Ovary (tissue), 9 donors: ENCODE data around the gene TCF7L1. TPM values are rescaled to one million over a fixed set of nuclear protein-coding genes. Genes with fewer than 3 reads are reported as not detected.

Experiments used
- DNase-seq, 5 donors: peaks; one replicate each; pipeline ENCODE4 v3.0.0-alpha.2; 2019 to 2020
- H3K27ac ChIP-seq, 2 donors: fragments of 200-600 bp; one replicate each; pipeline versions ENCODE4 v1.5.1 to v1.8.0; 2019 to 2022
- H3K27me3 ChIP-seq: fragments of 200-600 bp; one replicate; pipeline ENCODE4 v1.8.0; 2022
- H3K36me3 ChIP-seq: fragments of 200-600 bp; sonication (generic); one replicate; pipeline ENCODE4 v1.5.1; 2019
- H3K4me1 ChIP-seq: one replicate; pipeline ENCODE4 v1.8.1; 2013; ENCODE audit warnings: mild to moderate bottlenecking, moderate library complexity; ENCODE audit not compliant: insufficient read depth
- H3K4me3 ChIP-seq: fragments of 200-600 bp; sonication (generic); one replicate; pipeline ENCODE4 v1.5.1; 2017
- H3K9me3 ChIP-seq, 2 donors: fragments of 200-600 bp in 1 of 2; sonication (generic) in 1 of 2; one replicate each; pipeline versions ENCODE4 v1.5.1 to v1.8.1; 2013 to 2019; ENCODE audit warnings: mild to moderate bottlenecking in 1 of 2, moderate library complexity in 1 of 2
- CTCF ChIP-seq, 3 donors: fragments of 450-650 bp in 2 of 3; fragments of 200-600 bp in 1 of 3; IDR thresholded peaks; one replicate each; pipeline versions ENCODE4 v1.5.1 to v1.8.0; 2016 to 2022; ENCODE audit warnings: antibody characterized with exemption in 3 of 3, mild to moderate bottlenecking in 1 of 3
- EP300 ChIP-seq: sonication (generic); formaldehyde crosslinking; IDR thresholded peaks from one replicate; pipeline ENCODE4 v1.6.1; 2017; ENCODE audit warnings: antibody characterized with exemption
- POLR2A ChIP-seq: fragments of 450-650 bp; IDR thresholded peaks from one replicate; pipeline ENCODE4 v1.6.1; 2017; ENCODE audit warnings: antibody characterized with exemption, mild to moderate bottlenecking, moderate library complexity
- WGBS, 3 donors: extraction: QIAGEN DNeasy Blood & Tissue Kit in 1 of 3; methylation state at CpG; one replicate each; pipeline versions ENCODE4 v1.1.5 to v1.1.7; 2013 to 2017; 5-methylcytosine and 5-hydroxymethylcytosine counted together
- intact Hi-C, 4 donors: fragments of 100-400 bp; cut with DNase I; formaldehyde crosslinking; loops; one replicate each; pipeline versions ENCODE4 v1.11.0 to v1.15.1; 2022 to 2023
- polyA plus RNA-seq, 2 donors: library from polyadenylated mRNA; stranded (reverse); fragments of 200-250 nt in 1 of 2; fragments of 350-450 nt in 1 of 2; fragmentation: Illumina TruSeq in 1 of 2; extraction: RNeasy Lipid Tissue Mini Kit (QIAGEN cat#74804) in 1 of 2; gene quantifications; one replicate each; pipeline ENCODE4 v1.2.3, GENCODE V29; 2013 to 2014
- total RNA-seq, 7 donors: library from RNA; depleted of rRNA in 2 of 7; stranded (reverse); fragments of >200 nt in 2 of 7; fragmentation: NEBNext Ultra II Directional in 3 of 7; extraction: Animal tissue kit (Norgen Biotek cat#: 25700) in 3 of 7; gene quantifications; one replicate each; pipeline versions ENCODE4 v1.1.0 to v1.2.4, GENCODE V29; 2016 to 2023
- donor health status: DM: no; HTN: no; CAD: no; lungs with moderate emphysema.
- donor health status: DM: no; HTN: no; CAD: no.
- donor health status: Bipolar disorder and iron deficiency.
- donor health status: DM: yes; HTN: yes; CAD: no.
- donor health status: DM: no; HTN: no; CAD: no.
- donor health status: DM: yes; HTN: yes; CAD: no.

Gene TCF7L1
- total and polyA plus RNA-seq, 9 donors: 5.2 to 29.8 (median 23.9) TPM

GRCh38 chr2:85137156-85137555 lies 4.0 kb downstream of the TCF7L1 start:
- H3K4me3 ChIP-seq: no peak overlapping the region
- no peaks in the 10 kb centered on the region for H3K36me3 ChIP-seq
- H3K27ac ChIP-seq: no peak overlapping the region
- no peak for DNase-seq
- no peaks in the 10 kb centered on the region for H3K9me3 ChIP-seq
- no peaks in the 10 kb centered on the region for H3K27me3 ChIP-seq
- intact Hi-C loops: loop anchor here in 2 of 4 donors (5.0 to 10.0 kb wide), 2 partner anchors 145 to 418 kb away; no protein-coding TSS in a partner anchor
- TF ChIP-seq EP300: no peak
- no peak for TF ChIP-seq POLR2A
- no peak for TF ChIP-seq CTCF (IDR thresholded peaks at IDR 0.05)
- 79 to 89% (median 88%) methylated on average over 1 of the region's 1 CpG for WGBS, 3 donors
- H3K4me1 ChIP-seq: no peaks in the 10 kb centered on the region

GRCh38 chr2:85143463-85144082 lies 10.4 kb downstream of the TCF7L1 start:
- Histone ChIP-seq H3K27me3 (no peaks in the 10 kb centered on the region), H3K4me1 (no peaks in the 10 kb centered on the region), H3K9me3 (no peaks in the 10 kb centered on the region), H3K36me3 (no peaks in the 10 kb centered on the region), H3K27ac (no peak overlapping the region), H3K4me3 (no peak overlapping the region)
- no peak for DNase-seq
- intact Hi-C loops: no loop called here
- WGBS, 3 donors: 88 to 90% (median 88%) methylated on average over 8 of the region's 8 CpGs
- no peak for TF ChIP-seq CTCF (IDR thresholded peaks at IDR 0.05)
- no peak for TF ChIP-seq EP300
- TF ChIP-seq POLR2A: no peak

GRCh38 chr2:85145116-85145820 lies 12.1 kb downstream of the TCF7L1 start:
- Histone ChIP-seq H3K27ac (no peak overlapping the region), H3K9me3 (no peaks in the 10 kb centered on the region), H3K4me1 (no peaks in the 10 kb centered on the region), H3K4me3 (no peak overlapping the region), H3K27me3 (no peaks in the 10 kb centered on the region), H3K36me3 (no peaks in the 10 kb centered on the region)
- TF ChIP-seq POLR2A (no peak), CTCF (IDR thresholded peaks at IDR 0.05) (no peak), EP300 (no peak)
- intact Hi-C loops: no loop called here
- no peak for DNase-seq
- WGBS, 3 donors: 80 to 83% (median 82%) methylated on average over 4 of the region's 4 CpGs

- H3K4me3 ChIP-seq: no peak overlapping the region
- 50 to 63% (median 55%) methylated on average over 2 of the region's 2 CpGs for WGBS, 3 donors
- no peak overlapping the region for H3K27ac ChIP-seq
- no peaks in the 10 kb centered on the region for H3K4me1 ChIP-seq
- no peaks in the 10 kb centered on the region for H3K27me3 ChIP-seq
- intact Hi-C loops: no loop called here
- DNase-seq: no peak
- H3K9me3 ChIP-seq: no peaks in the 10 kb centered on the region
- TF ChIP-seq EP300 (no peak), CTCF (IDR thresholded peaks at IDR 0.05) (no peak), POLR2A (no peak)
- H3K36me3 ChIP-seq: no peaks in the 10 kb centered on the region
Observed at GRCh38 chr2:85148190-85148589, 15.0 kb downstream of the TCF7L1 start.
